NOMO-1 treated with dmso at 0.1 percent for 144 hours (cell line): Measurements from ENCODE around the gene INPP5E.

Source experiments
- DNase-seq: peaks from one replicate; lab custom pipeline; 2025; ENCODE audit not compliant: unreplicated experiment; lab: John Stamatoyannopoulos, UW

The INPP5E gene

DNA sequence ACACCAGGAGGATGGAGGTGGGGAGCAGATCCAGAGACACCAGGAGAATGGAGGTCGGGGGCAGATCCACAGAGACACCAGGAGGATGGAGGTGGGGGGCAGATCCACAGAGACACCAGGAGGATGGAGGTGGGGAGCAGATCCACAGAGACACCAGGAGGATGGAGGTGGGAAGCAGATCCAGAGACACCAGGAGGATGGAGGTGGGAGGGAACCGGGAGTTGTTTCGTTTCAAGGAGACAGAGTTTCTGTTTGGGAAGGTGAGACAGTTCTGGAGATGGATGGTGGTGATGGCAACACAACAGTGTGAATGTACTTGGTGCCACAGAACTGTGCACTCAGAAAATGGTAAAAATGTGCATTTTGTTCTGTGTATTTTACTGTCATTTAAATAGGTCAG lies 9.0 kb upstream of the INPP5E start:
- DNase-seq = no peak

DNA sequence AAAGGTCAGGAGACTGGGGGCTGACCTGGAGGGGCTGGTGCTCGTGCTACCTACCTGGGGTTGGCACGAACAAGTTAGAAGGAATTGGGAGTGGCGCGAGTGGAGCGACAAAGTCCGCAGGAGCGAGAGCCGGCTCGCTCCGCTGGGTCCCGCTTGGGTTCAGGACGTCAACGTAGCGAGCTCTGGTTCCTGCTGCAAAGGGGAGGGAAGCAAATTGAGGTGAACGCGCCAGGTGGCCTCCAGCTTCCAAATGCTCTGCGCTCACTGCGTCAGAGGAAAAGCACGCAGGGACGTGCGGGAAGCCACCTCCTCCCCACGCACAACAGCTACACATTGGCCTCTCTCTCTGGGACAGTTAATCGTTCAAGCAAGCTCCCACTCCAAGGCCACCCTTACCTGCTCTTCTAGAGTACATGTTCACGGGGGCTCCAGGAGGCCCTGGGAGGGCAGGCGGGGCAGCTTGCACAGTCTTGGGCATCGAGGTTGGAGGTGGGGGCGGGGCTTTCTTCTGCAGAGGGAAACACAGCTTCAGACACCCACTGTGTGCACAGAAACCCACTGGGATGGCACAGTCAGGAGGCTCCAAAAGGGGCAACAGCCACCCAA lies 7.6 kb upstream of the INPP5E start:
- DNase-seq = no peak

DNA sequence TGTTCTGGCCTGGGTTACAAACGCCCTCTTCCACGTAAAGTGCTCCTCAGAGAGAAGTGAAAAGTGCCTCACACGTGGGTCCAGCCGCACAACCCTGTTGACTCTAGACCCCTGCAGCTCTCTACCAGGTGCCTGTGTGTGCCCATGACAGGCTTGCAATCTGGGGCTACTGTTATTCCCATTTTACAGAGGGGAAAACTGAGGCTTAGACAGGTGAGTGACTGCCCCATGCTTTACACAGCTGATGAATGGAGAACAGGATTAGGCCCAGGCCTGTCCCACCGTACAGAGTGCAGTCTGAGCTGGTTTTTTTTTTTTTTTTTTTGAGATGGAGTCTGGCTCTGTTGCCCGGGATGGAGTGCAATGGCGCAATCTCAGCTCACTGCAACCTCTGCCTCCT lies 6.2 kb upstream of the INPP5E start:
- no peak for DNase-seq

DNA sequence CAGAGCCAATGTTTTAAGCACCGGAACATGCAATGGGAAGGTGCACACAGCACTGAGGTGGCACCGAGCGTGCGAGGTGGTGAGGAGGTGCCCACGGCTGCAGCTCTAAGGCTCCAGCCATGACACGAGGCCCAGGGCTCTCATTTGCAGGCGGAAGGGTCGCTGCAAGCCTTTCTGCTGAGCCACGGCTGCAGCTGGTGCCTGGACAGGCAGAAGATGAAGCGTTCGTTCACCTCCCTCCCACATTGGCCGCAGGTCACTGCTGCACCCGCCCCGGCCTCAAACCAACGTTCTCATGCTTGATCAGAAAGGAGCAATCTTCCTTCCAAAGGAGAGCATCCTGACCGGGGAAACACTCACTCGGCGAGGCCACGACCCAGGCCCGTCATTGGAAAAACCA lies 4.5 kb upstream of the INPP5E start:
- DNase-seq = no peak

DNA sequence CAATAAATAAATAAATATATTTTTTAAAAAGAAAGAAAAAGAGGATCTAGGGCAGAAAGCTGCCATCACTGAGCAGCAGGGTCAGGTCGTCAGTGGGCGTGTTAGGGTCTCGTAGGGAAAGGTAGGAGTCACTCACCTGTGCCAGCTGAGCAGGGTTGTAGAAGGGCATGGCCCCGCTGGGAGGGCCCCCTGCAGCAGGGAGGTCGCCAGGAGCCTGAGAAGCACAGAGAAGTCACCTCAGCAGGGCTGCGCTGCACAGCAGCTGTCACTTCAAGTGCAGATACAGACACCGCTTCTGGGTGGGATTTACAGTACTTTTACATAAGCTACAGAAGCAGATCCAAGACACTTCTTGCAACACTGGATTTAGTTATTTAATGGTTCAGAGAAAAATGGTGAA lies 4.0 kb upstream of the INPP5E start:
- no peak for DNase-seq

DNA sequence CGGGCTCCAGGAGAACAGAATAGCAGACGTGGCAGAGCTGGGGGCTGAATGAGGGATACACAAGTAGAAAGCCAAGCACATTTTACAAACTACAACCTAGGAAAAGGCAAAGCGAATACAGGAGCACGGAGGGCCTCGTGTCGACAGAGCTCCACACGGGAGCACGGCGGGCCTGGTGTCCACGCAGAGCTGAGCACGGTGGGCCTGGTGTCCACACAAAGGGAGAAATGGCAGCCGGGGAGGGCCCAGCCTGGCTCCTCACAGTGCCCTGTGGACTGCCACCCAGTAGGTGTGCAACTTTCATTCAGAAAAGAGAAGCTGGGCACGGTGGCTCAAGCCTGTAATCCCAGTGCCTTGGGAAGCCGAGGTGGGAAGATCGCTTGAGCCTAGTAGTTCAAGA lies 3.4 kb upstream of the INPP5E start:
- DNase-seq = no peak

DNA sequence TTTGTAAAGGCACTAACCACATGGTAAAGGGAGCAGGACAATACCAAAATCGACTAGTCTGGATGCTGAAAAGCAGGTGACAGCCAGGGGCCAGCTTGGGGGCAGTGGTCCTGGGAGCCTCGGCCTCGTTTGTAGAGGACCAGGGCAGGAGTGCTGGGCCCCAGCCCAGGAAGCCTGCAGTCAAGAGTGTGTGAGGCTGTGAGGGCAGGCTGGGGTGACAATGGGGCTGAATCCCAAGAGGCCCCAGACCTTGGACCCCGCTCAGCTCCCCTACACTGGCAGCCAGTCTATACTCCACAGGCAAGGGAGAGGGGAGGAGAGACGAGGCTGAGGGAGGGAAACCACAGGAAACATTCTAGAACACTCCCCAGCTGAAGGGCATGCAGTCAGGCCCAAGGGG lies 2.6 kb upstream of the INPP5E start:
- no peak for DNase-seq

DNA sequence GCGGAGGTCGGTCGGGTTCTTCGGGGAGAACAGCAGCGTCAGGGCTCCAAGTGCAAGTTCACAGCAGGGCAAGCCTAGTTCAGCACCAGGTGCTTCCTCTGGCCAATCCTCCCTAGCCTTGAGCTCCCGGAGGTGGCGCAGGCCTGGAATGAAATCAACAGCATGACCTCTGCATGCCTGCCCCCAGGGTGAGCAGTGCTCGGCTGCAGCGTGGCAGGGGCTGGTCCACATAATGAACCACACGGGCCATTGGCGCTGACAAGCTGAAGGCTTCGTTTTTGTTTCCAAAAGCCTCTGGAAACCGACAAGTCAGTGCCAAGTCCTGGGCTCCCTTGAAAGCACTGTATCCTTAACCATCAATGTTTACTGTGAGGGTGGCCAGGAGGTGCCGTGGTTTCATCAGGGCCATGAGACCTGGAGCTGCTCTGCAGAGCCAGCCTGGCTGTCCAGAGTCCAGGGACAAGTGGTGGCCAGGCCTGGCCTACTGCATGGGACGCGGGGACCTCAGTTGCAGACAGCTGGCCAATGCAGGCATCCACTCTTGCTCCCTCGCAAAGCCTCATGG lies 2.1 kb upstream of the INPP5E start:
- no peak for DNase-seq

DNA sequence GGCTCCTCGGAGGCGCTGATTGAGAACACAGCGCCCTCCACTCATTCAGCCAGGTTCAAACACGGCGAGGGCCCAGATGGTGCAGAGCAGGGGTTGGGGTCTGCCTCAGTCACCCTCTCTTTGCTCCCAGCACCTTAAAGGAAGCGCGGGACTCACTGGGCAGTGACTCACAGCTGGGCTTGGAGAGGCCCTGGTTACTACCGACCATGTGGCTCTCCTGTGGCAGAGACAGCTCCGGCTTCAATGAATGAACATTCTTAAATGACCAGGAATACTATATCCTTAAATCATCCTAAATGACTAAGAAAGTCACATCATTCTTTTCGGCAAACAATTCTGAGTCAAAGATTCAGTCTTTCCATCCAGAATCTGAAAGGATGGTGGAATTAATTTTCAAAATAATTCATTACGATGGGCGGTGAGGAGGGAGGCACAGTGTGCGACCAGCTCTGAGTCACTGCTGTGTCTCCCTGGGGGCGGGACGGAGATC lies 1.6 kb upstream of the INPP5E start:
- DNase-seq = no peak

DNA sequence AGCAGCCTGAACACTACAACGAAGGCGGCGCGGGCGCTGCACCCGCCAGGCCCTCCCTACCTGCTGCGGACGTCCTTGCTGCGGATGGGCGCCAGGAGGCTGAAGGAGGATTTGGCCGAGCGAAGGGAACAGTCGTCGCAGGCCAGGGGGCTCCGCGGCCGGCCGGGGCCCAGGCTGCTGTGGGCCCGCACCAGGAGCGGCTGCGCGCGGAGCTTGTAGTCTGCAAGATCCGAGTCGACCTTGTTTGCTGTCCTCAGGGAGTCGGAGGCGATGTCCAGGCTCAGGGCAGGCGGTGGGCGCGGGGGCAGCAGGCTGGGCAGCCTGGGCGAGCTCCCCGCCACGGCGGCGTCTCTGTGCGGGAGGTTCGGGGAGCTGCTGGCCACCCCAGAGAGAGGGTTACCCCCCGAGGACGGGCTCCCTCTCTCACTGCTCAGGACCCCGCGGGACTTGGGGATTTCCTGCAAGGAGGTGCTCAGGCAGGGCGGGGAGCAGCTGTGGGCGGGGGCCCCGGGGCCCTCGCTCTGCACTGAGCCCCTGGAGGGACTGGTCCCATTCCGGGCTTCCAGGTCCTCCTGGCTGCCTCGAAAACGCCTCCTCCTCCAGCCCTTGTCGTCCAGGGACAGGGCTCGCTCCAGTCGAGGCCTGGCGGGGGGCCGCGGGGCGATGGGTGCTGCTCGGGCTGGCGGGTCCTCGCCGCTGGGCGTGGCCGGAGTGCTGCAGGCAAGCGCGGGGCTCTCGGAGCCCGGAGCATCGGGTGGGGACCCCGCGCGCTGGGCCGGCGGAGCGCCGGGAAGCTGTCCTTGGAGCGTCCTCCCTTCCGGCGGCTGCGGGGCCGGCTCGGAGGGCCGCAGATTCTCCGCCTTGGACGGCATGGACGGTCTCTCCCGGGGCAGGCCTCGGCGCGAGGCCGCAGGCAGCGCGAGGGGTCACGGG lies 831 bp downstream of the INPP5E start:
- no peak for DNase-seq

DNA sequence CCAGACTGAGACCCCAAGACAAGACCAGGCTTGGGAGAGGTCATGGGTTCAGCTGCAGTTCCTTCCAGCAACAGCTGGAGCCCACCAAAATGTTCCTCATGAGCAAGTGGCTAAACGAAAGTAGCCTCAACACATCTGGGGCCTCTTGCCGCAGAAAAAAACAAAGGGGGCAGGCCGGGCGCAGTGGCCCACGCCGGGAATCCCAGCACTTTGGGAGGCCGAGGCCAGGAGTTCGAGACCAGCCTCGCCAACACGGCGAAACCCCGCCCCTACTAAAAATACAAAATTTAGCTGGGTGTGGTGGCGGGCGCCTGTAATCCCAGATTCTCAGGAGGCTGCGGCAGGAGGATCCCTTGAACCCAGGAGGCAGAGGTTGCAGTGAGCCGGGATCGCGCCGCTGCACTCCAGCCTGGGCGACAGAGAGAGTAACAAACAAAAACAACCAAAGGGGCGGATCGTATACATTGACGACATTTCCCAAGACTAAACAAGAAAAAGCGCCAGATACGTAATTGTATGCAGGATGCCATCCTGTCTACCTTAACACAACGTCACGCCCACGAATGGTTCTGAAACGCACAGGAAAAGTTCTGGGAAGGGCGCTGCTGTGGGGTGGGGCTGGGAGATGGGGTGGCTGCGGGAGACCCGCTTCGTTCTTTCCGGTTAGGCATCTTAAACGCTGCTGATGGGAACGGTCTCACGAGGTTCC lies 1.7 kb downstream of the INPP5E start:
- no peak for DNase-seq

DNA sequence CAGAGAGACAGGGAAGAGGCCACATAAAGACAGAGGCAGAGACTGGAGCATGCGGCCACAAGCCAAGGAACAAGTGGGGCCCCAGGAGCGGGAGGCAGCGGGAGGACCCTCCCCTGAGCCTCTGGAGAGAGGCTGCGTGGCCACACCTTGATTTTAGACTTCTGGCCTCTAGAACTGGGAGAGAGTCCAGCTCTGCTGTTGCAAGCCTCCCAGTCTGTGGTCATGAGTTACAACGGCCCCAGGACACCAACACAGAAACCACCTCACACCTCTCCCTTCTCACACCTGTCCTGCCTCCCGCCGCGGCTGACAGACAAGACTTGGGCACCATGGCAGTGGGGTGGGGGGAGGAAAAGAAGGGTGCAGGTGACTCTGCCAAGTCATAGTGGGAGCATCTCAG lies 2.2 kb downstream of the INPP5E start:
- DNase-seq = no peak

DNA sequence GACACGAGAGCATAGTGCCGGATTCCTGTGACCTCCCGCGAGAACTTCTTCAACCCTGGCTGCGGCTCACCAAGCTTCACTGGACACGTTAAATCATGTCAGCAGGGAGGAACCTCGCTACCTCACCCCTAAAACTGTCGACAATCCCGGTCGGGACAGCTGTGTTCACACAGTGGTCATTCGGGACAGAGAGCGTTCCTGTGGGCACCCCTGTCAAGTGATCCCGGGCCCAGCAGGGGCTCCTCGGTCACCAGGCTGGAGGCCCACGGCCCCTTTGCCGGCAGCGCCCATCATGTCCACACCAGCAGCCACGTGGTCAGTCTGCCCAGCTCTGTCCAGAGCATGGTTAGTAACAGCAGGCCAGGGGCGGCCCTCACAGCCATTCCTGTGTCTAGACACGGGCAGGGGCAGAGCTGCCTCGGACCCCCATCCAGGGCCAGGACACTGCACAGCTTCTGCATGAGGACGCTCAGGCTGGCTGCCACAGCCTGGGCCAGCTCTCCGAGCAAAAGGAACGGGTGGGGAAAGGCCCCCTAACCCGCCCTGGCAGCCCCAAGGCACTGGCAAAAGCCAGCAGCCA lies 3.5 kb downstream of the INPP5E start:
- no peak for DNase-seq

DNA sequence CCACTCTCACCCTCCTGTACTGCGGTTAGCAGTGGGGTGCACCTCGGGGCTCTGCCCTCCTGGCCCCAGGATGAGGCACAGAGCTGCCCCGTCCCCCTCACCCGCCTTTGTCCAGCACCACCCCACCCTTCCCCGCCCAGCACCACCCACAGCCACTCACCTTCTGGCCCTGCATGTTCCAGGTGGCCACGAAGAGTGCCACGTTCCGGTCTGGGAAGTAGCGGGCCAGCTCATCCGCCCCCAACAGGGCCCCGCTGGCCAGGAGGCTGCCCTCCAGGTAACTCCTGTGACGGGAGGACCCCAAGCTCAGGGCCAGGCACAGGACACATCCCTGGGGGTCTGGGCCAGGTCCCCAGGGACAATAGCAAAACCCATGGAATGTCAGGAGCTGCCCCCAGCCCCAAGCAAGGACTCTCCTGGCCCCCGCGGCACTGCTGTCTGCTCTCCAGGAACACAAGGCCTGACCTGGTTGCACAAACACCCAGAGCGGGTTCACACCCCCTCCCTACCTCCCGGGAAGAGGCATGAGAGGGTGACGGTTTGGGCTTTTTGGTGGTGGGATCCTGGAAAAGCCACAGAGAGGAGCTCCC lies 5.0 kb downstream of the INPP5E start:
- DNase-seq = no peak

DNA sequence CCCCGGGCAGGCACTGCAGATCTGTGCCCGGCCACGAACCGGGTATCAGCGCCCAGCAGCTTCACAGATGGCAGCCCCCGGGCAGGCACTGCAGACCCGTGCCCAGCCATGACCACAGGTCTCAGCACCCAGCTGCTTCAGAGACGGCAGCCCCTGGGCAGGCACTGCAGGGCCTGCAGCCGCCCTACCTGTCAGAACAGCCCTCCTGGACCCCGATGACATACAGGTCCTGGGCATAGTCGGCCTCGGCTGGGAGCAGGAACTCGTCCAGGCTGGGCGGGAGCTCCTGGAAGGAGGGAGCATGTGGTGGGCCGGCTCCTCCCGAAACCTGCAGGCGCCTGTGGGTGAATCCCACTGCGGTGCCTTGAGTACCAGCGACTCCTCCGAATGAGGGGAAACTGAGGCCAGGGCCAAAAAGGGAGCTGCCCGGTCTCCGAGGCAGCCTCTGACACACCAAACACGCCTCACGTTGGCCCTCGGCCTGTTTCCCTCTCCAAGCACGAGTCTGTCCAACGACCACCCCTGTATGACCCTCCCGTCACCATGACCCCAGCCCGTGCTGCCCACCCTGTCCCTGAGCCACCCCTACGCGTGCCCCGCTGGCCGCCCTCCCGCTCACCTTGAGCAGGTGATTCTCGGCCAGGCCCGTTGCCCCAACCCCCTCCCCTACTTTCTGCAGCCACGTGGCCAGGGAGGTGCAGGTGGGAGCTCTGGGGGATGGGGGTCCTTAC lies 5.6 kb downstream of the INPP5E start:
- no peak for DNase-seq

DNA sequence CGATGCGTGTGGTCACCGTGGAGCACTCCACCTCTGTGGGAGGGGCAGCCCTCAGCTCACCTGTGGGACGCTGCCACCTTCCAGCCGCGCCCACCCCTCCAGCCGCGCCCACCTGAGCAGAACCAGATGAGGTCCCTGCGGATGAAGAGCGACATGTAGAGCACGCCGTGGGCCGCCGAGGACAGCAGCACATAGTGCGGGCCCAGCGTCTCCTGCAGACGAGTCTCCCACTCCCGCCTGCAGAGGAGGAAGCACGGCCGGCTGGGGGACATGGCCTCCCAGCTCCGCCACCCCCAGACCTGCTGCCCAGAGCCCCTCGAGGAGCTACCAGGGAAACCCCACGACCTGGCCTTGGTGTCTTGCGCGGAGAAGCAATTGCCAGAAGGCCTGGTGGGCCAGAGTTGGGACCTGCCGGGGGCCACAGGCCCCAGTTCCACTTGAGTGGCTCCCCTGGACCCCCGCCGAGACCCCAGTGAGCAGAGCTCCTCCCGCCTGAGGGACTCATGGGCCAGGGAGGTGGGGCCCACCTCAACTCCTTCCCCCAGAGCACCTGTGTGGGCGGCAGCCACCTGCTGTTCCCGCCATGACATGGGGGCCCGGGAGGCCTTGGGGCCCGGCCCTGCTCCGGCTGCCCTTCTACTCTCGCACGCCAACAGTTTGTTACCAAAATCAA lies 6.5 kb downstream of the INPP5E start:
- no peak for DNase-seq

DNA sequence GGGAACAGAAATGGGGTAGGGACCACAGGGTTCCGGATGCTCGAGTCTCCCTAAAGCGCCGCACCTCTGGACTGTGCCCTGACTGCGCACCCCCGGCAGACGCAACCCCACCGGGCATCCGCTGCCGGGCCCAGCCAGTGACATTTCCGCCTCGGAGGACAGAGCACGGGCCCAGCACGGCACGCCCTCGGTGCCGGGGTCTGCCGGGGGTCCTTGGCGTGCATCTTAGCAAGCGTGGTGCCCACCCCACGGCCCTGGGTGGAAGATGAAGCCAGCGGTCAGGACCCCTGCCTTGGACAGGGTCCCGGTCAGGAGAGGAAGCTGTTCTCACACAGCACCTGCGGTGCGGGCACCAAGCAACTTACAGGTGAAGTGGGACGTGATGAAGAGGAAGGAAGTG lies 7.1 kb downstream of the INPP5E start:
- no peak for DNase-seq

DNA sequence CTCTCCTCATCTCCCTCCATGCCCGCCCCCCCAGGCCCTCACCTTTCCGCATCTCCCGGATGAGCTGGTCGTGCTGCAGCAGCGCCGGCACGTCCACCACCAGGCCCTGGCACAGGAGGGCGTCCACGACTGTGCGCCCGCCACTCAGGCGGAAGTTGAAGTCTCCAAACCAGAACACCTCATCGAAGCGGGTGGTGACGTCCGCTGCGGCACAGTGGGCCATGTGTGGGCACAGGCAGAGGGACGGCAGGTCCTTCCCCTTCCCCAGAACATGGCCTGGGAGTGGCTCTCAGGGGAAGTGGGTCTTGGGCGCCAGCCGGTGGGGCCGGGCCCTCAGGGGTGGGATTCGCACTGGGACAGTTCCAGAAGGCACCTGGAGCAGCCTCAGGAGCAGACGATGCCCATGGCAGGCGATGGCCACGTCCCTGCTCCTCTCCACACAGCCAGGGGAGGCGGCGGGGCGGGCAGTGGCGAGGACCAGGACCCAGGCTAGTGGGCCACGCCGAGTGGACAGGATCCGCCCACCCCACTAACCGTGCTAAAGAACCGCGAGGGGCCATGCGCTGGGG lies 7.8 kb downstream of the INPP5E start:
- no peak for DNase-seq

DNA sequence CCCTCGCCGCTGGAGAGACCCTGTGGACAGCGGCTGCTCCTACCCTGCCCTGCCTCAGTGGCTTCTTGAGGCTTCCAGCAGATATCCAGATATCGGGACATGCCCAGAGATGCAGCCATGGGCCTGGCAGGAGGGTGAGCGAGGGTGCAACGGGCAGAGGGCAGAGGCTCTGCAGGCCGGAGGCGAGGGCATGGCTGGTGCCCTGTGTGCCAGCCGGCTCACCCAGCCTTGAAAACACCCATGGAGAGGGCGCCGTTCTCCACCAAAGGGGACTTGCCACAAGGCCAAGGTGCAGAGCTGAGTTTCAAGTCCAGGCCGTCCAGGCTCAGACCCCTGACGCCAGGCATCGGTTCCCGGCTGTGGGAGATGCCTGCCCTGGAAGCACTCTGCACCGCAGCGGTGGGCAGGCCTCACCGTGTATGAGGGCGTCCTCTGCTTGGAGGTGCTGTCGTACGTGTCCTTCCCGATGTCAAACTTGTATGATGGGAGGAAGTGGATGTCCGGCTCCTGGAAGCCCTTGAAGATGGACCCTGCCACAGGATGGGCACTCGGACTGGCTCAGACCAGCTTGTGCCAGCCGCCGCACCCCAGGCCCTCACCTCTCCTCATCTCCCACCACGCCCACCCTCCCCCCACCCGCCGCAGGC lies 8.9 kb downstream of the INPP5E start:
- no peak for DNase-seq
